ENCODE data around the gene HOXB8.

HOXB8 gene

GRCh38 chr17:48617471-48618255 is 2.6 kb upstream of the HOXB8 start:
- no peak overlapping the region for H3K23ac ChIP-seq (ENCODE audit: low read length)
- H3K18ac ChIP-seq (ENCODE audit: low read length) = no peak overlapping the region
- H2AK5ac ChIP-seq (ENCODE audit: low read length) = no peak overlapping the region
- H2AFZ ChIP-seq (ENCODE audit: insufficient read depth, low read length, poor library complexity) = no peak overlapping the region
- no peak overlapping the region for H4K91ac ChIP-seq (ENCODE audit: low read depth, low read length)
- no peaks in the 10 kb centered on the region for H3K36me3 ChIP-seq (ENCODE audit: control insufficient read depth in 1 of 2, insufficient read depth in 2 of 2, low read length in 2 of 2)
- H3K79me1 ChIP-seq (ENCODE audit: low read length) = peaks cover 2% of the 10 kb centered on the region
- no peak overlapping the region for H4K12ac ChIP-seq (ENCODE audit: low read depth, low read length)
- no peak overlapping the region for H2BK12ac ChIP-seq (ENCODE audit: low read length)
- H3K4ac ChIP-seq (ENCODE audit: low read depth, low read length) = no peak overlapping the region
- H3K14ac ChIP-seq (ENCODE audit: low read length) = no peak overlapping the region
- peaks cover 11% of the 10 kb centered on the region for H3K9me3 ChIP-seq (ENCODE audit: insufficient read depth, low read depth, low read length)
- peaks cover 83% of the 10 kb centered on the region for H3K27me3 ChIP-seq (ENCODE audit: insufficient read depth, low read length)
- no peak overlapping the region for H3K4me3 ChIP-seq (ENCODE audit: low read depth, low read length)
- no peak overlapping the region for H2BK5ac ChIP-seq (ENCODE audit: low read depth, low read length, poor library complexity)
- H3K4me1 ChIP-seq (ENCODE audit: control insufficient read depth in 1 of 2, insufficient read depth in 2 of 2, low read length in 2 of 2) = peaks cover 6 to 7% of the 10 kb centered on the region in 2 experiments
- no peak overlapping the region for H2BK120ac ChIP-seq (ENCODE audit: insufficient read depth, low read length, poor library complexity)
- no peak for DNase-seq
- no peaks in the 10 kb centered on the region for H3K79me2 ChIP-seq (ENCODE audit: control insufficient read depth, insufficient read depth, low read length, poor library complexity)
- no peak overlapping the region for H3K27ac ChIP-seq (ENCODE audit: low read depth, low read length)
- no peak overlapping the region for H4K8ac ChIP-seq (ENCODE audit: low read depth, low read length)
- H3K9ac ChIP-seq (ENCODE audit: low read length) = no peak overlapping the region
- H3K4me2 ChIP-seq (ENCODE audit: low read length) = no peak overlapping the region
- no CpG with 5 or more reads among the region's 43 CpGs for WGBS (ENCODE audit: extremely low coverage, insufficient coverage, insufficient read length)

GRCh38 chr17:48616717-48617470 is 1.8 kb upstream of the HOXB8 start:
- Histone ChIP-seq H3K14ac (ENCODE audit: low read length) (no peak overlapping the region), H3K36me3 (ENCODE audit: control insufficient read depth in 1 of 2, insufficient read depth in 2 of 2, low read length in 2 of 2) (no peaks in the 10 kb centered on the region), H3K79me2 (ENCODE audit: control insufficient read depth, insufficient read depth, low read length, poor library complexity) (no peaks in the 10 kb centered on the region), H2BK120ac (ENCODE audit: insufficient read depth, low read length, poor library complexity) (no peak overlapping the region), H3K18ac (ENCODE audit: low read length) (no peak overlapping the region), H3K4me3 (ENCODE audit: low read depth, low read length) (no peak overlapping the region), H3K27ac (ENCODE audit: low read depth, low read length) (no peak overlapping the region), H4K12ac (ENCODE audit: low read depth, low read length) (no peak overlapping the region), H3K27me3 (ENCODE audit: insufficient read depth, low read length) (peaks cover 75% of the 10 kb centered on the region), H2AFZ (ENCODE audit: insufficient read depth, low read length, poor library complexity) (no peak overlapping the region), H3K9ac (ENCODE audit: low read length) (no peak overlapping the region), H3K4me2 (ENCODE audit: low read length) (no peak overlapping the region), H3K79me1 (ENCODE audit: low read length) (peaks cover 2% of the 10 kb centered on the region), H4K8ac (ENCODE audit: low read depth, low read length) (no peak overlapping the region), H3K9me3 (ENCODE audit: insufficient read depth, low read depth, low read length) (peaks cover 8% of the 10 kb centered on the region), H2AK5ac (ENCODE audit: low read length) (no peak overlapping the region), H4K91ac (ENCODE audit: low read depth, low read length) (no peak overlapping the region), H3K4me1 (ENCODE audit: control insufficient read depth in 1 of 2, insufficient read depth in 2 of 2, low read length in 2 of 2) (peaks cover 8 to 9% of the 10 kb centered on the region in 2 experiments), H2BK5ac (ENCODE audit: low read depth, low read length, poor library complexity) (no peak overlapping the region), H3K4ac (ENCODE audit: low read depth, low read length) (no peak overlapping the region), H2BK12ac (ENCODE audit: low read length) (no peak overlapping the region), H3K23ac (ENCODE audit: low read length) (no peak overlapping the region)
- no peak for DNase-seq
- no CpG with 5 or more reads among the region's 15 CpGs for whole genome bisulfite sequencing (ENCODE audit: extremely low coverage, insufficient coverage, insufficient read length)

- Histone ChIP-seq H3K9ac (ENCODE audit: low read length) (no peak overlapping the region), H2BK120ac (ENCODE audit: insufficient read depth, low read length, poor library complexity) (no peak overlapping the region), H2AFZ (ENCODE audit: insufficient read depth, low read length, poor library complexity) (no peak overlapping the region), H4K8ac (ENCODE audit: low read depth, low read length) (no peak overlapping the region), H3K4me2 (ENCODE audit: low read length) (no peak overlapping the region), H3K9me3 (ENCODE audit: insufficient read depth, low read depth, low read length) (peaks cover 8% of the 10 kb centered on the region), H3K23ac (ENCODE audit: low read length) (no peak overlapping the region), H3K27ac (ENCODE audit: low read depth, low read length) (no peak overlapping the region), H3K36me3 (ENCODE audit: control insufficient read depth in 1 of 2, insufficient read depth in 2 of 2, low read length in 2 of 2) (no peaks in the 10 kb centered on the region), H3K27me3 (ENCODE audit: insufficient read depth, low read length) (peaks cover 70% of the 10 kb centered on the region), H3K79me1 (ENCODE audit: low read length) (peaks cover 7% of the 10 kb centered on the region), H3K4ac (ENCODE audit: low read depth, low read length) (no peak overlapping the region), H3K79me2 (ENCODE audit: control insufficient read depth, insufficient read depth, low read length, poor library complexity) (no peaks in the 10 kb centered on the region), H3K18ac (ENCODE audit: low read length) (no peak overlapping the region), H4K12ac (ENCODE audit: low read depth, low read length) (no peak overlapping the region), H2AK5ac (ENCODE audit: low read length) (no peak overlapping the region), H4K91ac (ENCODE audit: low read depth, low read length) (no peak overlapping the region), H2BK12ac (ENCODE audit: low read length) (no peak overlapping the region), H3K4me1 (ENCODE audit: control insufficient read depth in 1 of 2, insufficient read depth in 2 of 2, low read length in 2 of 2) (peaks cover 9 to 13% of the 10 kb centered on the region in 2 experiments), H2BK5ac (ENCODE audit: low read depth, low read length, poor library complexity) (no peak overlapping the region), H3K14ac (ENCODE audit: low read length) (no peak overlapping the region), H3K4me3 (ENCODE audit: low read depth, low read length) (no peak overlapping the region)
- DNase-seq = no peak
- no CpG with 5 or more reads among the region's 17 CpGs for WGBS (ENCODE audit: extremely low coverage, insufficient coverage, insufficient read length)
These were observed 1.0 kb upstream of the HOXB8 start for GRCh38 chr17:48615963-48616716.

- H3K79me1 ChIP-seq (ENCODE audit: low read length) = peaks cover 18% of the 10 kb centered on the region
- H3K4me1 ChIP-seq (ENCODE audit: control insufficient read depth in 1 of 2, insufficient read depth in 2 of 2, low read length in 2 of 2) = peaks cover 14 to 16% of the 10 kb centered on the region in 2 experiments
- H2AFZ ChIP-seq (ENCODE audit: insufficient read depth, low read length, poor library complexity) = peak overlapping the region; percentile 82
- peaks cover 5% of the 10 kb centered on the region for H3K79me2 ChIP-seq (ENCODE audit: control insufficient read depth, insufficient read depth, low read length, poor library complexity)
- no peak overlapping the region for H2BK12ac ChIP-seq (ENCODE audit: low read length)
- H3K4me2 ChIP-seq (ENCODE audit: low read length) = peak overlapping the region; percentile 63
- H3K27ac ChIP-seq (ENCODE audit: low read depth, low read length) = no peak overlapping the region
- H2BK5ac ChIP-seq (ENCODE audit: low read depth, low read length, poor library complexity) = no peak overlapping the region
- H3K4ac ChIP-seq (ENCODE audit: low read depth, low read length) = no peak overlapping the region
- H3K27me3 ChIP-seq (ENCODE audit: insufficient read depth, low read length) = peaks cover 49% of the 10 kb centered on the region
- peak overlapping the region; percentile 56 for H3K18ac ChIP-seq (ENCODE audit: low read length)
- peak in 1 of 2 donors; percentile 29 for DNase-seq
- H3K36me3 ChIP-seq (ENCODE audit: control insufficient read depth in 1 of 2, insufficient read depth in 2 of 2, low read length in 2 of 2) = no peaks in the 10 kb centered on the region
- no peak overlapping the region for H4K91ac ChIP-seq (ENCODE audit: low read depth, low read length)
- H3K9me3 ChIP-seq (ENCODE audit: insufficient read depth, low read depth, low read length) = peaks cover 2% of the 10 kb centered on the region
- no peak overlapping the region for H3K23ac ChIP-seq (ENCODE audit: low read length)
- H2AK5ac ChIP-seq (ENCODE audit: low read length) = no peak overlapping the region
- WGBS (ENCODE audit: extremely low coverage, insufficient coverage, insufficient read length) = no CpG with 5 or more reads among the region's 55 CpGs
- H3K14ac ChIP-seq (ENCODE audit: low read length) = no peak overlapping the region
- no peak overlapping the region for H4K8ac ChIP-seq (ENCODE audit: low read depth, low read length)
- H2BK120ac ChIP-seq (ENCODE audit: insufficient read depth, low read length, poor library complexity) = no peak overlapping the region
- H3K4me3 ChIP-seq (ENCODE audit: low read depth, low read length) = peak overlapping the region; percentile 53
- no peak overlapping the region for H4K12ac ChIP-seq (ENCODE audit: low read depth, low read length)
- H3K9ac ChIP-seq (ENCODE audit: low read length) = no peak overlapping the region
These were observed 1.0 kb downstream of the HOXB8 start for GRCh38 chr17:48613862-48614694.

All from trophoblast cell (in vitro differentiated cells and primary cell).